Ectodermal cell (in vitro differentiated cells): ENCODE measurements around the gene ANKRD9.
A peak's percentile ranks its signal among the peaks of the same experiment; 100 is the strongest.

Experiments
- H3K27ac ChIP-seq: 2 replicates; pipeline ENCODE4 v1.7.0; 2013; ENCODE audit warnings: mild to moderate bottlenecking, low read depth, low read length; ENCODE audit not compliant: insufficient read depth, poor library complexity, severe bottlenecking
- H3K27me3 ChIP-seq: 2 replicates; pipeline ENCODE4 v1.7.0; 2013; ENCODE audit warnings: mild to moderate bottlenecking, low read length; ENCODE audit not compliant: insufficient read depth, control insufficient read depth, poor library complexity, severe bottlenecking
- H3K36me3 ChIP-seq: one replicate; pipeline ENCODE4 v1.7.0; 2013; ENCODE audit warnings: low read length; ENCODE audit not compliant: control insufficient read depth, insufficient read depth
- H3K4me1 ChIP-seq: one replicate; pipeline ENCODE4 v1.7.0; 2013; ENCODE audit warnings: low read length; ENCODE audit not compliant: control insufficient read depth, insufficient read depth
- H3K4me3 ChIP-seq: 2 replicates; pipeline ENCODE4 v1.7.0; 2013; ENCODE audit warnings: low read depth, low read length, control low read depth; ENCODE audit not compliant: insufficient read depth
- H3K9me3 ChIP-seq: 2 replicates; pipeline ENCODE4 v1.7.0; 2013; ENCODE audit warnings: mild to moderate bottlenecking, low read length, moderate library complexity; ENCODE audit not compliant: control insufficient read depth
- WGBS, 2 experiments: methylation state at CpG; one replicate each; pipeline ENCODE4 v1.1.7; 2013; ENCODE audit warnings: missing lambda C conversion rate in 2 of 2; 5-methylcytosine and 5-hydroxymethylcytosine counted together

ANKRD9 gene

DNA sequence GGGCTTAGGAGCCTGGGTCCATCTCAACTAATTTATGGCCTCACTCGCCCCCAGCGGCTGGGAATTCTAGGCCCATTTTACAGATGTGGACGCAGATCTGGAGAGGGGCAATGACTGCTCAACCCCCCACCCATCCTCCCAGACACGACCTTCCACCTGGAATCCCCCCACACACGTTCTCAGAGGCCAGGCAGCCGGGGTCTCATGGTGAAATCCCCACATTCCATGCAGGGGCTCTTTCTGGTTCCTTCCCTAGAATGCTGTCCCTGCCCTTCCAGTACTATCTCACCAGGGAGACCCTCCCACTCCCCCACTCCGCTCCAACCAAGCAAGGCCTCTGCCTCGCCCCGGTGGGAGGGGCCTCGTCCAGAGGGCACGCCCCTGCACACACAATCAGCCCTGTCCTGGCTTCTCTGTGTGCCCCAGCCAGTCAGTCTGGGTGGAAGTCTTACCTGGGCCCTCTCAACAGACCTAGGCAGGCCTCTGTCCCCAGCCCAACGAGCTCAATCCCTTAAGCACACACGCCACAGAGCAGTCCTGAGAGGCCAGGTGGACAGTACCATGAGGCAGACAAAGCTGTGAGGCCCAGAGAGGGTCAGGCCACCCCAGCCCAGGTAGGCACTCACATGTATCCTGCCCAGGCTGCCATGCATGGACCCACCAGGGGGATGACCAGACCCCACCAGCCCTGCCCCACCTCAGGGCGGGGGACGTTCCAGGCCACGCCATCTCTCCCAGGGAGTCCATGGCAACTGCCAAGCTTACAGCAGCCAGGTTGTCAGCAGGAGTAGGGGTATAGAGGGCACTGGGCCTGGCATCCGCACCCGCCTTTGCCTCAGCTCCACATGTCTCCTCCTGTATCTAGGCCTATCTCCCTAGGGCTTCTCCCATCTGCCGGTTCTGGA, 1.3 kb upstream of the ANKRD9 start:
- Histone ChIP-seq H3K4me1 (peaks cover 33% of the 10 kb centered on the region), H3K4me3 (peak overlapping the region; percentile 64), H3K9me3 (no peaks in the 10 kb centered on the region), H3K27me3 (no peaks in the 10 kb centered on the region), H3K27ac (no peak overlapping the region), H3K36me3 (no peaks in the 10 kb centered on the region)
- WGBS, 2 experiments, result 45 to 49% methylated on average over 19 of the region's 19 CpGs

DNA sequence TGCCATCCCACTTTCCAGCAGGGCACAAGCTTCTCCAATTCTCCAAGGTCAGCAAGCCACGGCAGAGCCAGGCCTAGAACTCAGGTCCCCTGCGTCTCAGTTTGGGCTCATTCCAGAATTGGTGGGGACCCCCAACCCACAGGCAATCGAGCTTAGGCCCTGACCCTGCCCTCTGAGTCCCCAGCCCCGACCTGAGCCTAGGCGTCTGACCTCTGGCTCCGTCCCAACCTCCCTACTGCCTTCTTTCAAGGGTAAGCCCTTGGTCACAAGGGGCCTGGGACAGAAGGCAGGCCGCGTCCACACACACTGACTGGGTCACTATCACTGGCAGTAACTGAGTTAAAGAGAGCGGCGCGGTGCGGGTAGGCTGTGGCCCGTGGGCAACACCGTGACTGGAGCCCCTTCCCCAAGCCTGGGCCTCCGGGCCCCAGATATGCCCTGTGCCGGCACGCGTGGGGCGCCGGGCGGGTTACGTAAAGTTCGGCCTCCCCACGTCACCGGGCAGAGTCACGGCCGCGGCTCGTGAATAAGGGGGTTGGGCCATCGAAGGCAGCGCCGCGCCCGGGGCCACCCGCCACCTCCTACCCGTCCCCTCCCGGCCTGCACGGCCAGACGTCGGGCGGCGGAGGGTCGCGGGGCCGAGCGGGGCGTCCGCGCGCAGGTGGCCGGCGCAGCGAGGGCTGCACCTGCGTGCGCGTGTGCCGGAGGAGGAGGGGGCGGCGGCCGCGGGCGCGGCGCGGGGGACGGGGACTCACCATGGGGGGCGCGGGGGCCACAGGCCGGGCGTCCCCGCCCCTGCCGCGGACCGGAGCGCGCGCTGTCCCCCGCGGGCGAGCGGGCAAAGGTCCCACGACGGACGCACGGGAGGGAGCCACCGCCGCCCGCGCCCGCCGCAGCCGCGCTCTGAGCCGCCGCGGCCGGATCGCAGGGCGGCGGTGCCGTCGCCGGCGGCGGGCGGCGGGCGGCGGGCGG, 516 bp downstream of the ANKRD9 start:
- Histone ChIP-seq H3K4me1 (peaks cover 33% of the 10 kb centered on the region), H3K9me3 (no peaks in the 10 kb centered on the region), H3K4me3 (peak overlapping the region; percentile 64), H3K27me3 (no peaks in the 10 kb centered on the region), H3K36me3 (no peaks in the 10 kb centered on the region), H3K27ac (no peak overlapping the region)
- 3 to 4% methylated on average over 110 of the region's 110 CpGs for WGBS, 2 experiments

DNA sequence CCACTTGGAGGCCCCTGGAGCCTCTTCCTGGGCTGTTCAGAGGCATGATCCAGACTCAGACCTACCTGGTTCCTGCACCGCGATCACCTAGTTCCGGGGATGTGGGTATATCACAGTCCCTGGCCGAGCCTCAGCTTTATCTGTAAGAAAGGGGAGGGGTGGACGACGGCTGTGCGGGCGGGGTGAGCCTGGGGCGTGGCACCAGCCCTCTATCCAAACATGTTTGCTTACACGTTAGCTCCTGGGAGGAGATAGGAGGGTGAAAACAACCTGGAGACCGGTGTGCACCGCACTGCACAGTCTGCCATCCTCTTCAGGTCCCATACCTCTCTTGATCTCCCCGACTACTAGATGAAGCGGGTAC, 1.2 kb downstream of the ANKRD9 start:
- no peaks in the 10 kb centered on the region for H3K27me3 ChIP-seq
- H3K4me3 ChIP-seq, result peak overlapping the region; percentile 64
- H3K27ac ChIP-seq, result no peak overlapping the region
- no peaks in the 10 kb centered on the region for H3K9me3 ChIP-seq
- no peaks in the 10 kb centered on the region for H3K36me3 ChIP-seq
- WGBS, 2 experiments, result 77 to 81% methylated on average over 14 of the region's 14 CpGs
- H3K4me1 ChIP-seq, result peaks cover 33% of the 10 kb centered on the region

DNA sequence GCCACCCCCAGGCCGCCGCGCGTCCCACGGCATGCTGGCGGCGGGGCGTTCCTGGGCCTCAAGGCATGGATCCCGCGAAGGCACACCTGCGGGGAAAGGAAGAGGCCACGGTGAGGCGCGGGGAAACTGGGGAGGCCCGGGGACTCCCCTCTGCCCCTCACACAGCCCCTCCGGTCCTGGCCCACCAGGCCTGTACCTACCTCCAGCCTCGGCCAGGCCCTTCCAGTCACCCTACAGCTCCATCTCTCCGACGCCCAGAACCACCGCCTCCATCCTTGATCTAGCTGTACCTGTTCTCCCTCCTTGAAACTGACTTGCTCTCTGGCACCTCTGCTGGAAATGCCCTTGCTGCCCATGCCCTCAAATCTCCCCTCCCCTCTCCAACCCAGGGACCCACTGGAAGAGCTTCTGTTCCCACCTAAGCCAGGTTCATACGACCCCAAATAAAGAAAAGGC, 1.7 kb downstream of the ANKRD9 start:
- Histone ChIP-seq H3K36me3 (no peaks in the 10 kb centered on the region), H3K9me3 (no peaks in the 10 kb centered on the region), H3K27me3 (no peaks in the 10 kb centered on the region), H3K4me1 (peaks cover 33% of the 10 kb centered on the region), H3K27ac (no peak overlapping the region), H3K4me3 (no peak overlapping the region)
- WGBS, 2 experiments, result 93 to 95% methylated on average over 21 of the region's 21 CpGs

DNA sequence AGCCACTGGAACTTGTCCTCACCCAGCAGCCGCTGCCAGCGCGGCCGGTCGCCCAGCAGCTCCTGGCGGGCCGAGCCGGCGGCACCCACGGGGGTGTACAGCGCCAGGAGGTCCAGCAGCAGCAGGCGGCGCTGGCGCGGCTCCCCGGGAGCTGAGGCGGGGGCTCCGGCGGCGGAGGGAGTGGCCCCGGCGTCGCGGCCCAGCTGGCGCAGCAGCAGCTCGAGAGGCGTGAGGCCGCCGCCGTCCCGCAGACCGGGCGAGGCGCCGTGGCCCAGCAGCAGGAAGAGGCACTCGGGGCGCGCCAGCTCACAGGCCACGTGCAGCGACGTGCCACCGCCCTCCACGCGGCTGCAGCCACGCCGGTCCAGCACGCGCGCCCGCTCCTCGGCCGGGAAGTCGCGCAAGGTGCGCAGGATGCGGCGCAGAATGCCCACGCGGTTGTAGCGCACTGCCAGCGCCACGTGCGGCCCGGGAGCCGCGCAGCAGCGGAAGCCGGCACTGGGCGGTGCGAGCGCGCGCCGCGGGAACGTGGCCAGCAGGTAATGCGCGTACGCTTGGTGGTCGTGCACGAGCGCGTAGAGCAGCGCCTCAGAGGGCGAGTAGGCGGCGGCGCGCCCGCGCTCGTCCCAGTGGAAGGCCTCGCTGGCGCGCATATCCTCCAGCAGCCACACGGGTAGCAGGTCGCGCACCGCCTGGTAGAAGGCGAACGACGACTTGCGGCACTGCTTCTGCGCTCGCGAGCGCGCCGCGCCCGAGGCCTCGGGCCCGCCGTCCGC, 2.3 kb downstream of the ANKRD9 start:
- no peaks in the 10 kb centered on the region for H3K36me3 ChIP-seq
- no peak overlapping the region for H3K27ac ChIP-seq
- no peaks in the 10 kb centered on the region for H3K9me3 ChIP-seq
- WGBS, 2 experiments, result 97% methylated on average over 115 of the region's 115 CpGs
- H3K27me3 ChIP-seq, result no peaks in the 10 kb centered on the region
- H3K4me1 ChIP-seq, result peaks cover 29% of the 10 kb centered on the region
- no peak overlapping the region for H3K4me3 ChIP-seq

DNA sequence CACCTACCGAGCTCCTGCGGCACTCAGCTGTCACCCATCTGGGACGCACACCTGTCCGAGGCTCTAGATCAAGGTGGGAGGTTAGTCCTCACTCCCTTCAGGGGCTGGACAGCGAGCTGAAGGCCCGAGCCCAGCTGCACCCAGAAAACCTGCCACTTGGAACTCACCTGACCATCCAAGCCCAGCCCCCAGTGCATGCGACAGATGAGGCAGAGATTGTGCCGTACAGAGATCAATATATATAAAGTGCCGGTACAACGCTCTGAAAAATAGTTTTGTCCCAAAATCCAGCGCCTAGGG, 3.0 kb downstream of the ANKRD9 start:
- Histone ChIP-seq H3K27me3 (no peaks in the 10 kb centered on the region), H3K27ac (no peak overlapping the region), H3K4me1 (peaks cover 22% of the 10 kb centered on the region), H3K36me3 (no peaks in the 10 kb centered on the region), H3K4me3 (no peak overlapping the region), H3K9me3 (no peaks in the 10 kb centered on the region)
- WGBS, 2 experiments, result 96 to 97% methylated on average over 11 of the region's 11 CpGs

DNA sequence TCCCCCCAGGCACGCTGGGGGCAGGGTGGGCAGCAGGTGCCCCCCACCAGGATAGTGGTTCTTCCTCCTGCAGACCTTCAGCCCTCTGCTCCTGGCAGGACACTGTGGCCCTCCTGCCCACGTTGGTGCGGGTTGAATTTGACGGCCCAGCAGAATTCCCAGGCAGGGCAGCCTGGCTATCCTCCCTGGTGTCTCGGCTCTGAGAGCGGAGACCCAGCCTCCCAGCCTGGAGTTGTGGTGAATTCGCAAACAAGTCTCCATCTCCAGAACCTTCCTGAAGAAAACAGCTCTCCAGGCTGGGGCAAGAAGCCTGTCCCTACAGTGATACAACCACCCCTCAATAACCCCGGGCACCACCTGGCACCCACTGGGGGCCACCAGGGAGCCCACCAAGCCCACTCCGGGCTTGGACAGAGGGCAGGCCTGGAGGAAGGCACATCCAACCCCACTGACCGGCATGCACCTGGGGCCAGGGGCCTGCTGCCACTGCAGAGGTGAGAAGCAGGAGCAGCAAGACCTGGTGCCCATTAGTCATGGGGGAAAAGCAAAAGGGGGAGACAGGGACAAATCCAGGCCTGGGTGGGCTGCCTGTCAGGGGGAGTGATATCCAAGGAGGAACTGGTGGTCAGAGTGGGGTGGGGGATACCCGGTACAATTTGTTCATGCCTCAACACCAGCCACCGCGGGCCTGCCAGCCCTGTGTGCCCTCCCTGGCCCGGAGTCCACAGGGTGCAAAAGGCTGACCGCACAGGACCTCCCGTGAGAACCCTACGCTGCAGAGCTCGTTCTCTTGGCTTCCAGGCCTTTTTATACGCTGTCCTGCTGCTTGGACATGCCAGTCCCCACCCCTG, 3.6 kb downstream of the ANKRD9 start:
- no peaks in the 10 kb centered on the region for H3K27me3 ChIP-seq
- no peaks in the 10 kb centered on the region for H3K9me3 ChIP-seq
- no peak overlapping the region for H3K27ac ChIP-seq
- H3K36me3 ChIP-seq, result no peaks in the 10 kb centered on the region
- H3K4me1 ChIP-seq, result peaks cover 16% of the 10 kb centered on the region
- H3K4me3 ChIP-seq, result no peak overlapping the region
- WGBS, 2 experiments, result 94% methylated on average over 19 of the region's 19 CpGs

DNA sequence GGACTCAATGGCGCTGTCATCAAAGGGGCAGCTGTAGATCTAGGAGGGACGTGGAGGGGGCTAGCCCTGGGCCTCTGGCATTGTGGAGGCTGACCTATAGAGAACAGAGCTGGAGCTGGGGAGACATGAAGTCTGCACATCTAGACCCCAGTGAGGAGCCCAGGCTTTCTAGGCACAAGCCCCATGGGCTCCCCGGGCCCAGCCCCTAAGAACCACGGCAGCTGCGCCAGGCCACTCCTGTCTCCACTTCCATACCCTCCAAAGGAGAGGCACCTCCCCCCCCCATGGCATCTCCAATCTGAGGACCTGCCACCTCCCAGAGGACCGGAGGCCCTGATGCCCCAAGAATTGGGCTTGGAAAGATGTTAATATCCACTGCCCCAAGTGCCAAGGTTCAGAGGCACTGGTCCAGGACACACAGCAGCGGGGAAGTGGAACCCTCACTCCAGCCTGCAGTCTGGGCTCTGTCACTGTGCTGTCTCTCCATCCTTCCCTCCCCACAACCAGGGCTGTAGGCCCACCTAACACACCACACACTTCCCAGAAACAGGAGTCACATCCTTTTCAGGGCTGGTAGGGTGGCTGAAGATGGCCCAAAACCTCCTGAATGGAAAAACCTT, 4.5 kb downstream of the ANKRD9 start:
- Histone ChIP-seq H3K4me3 (no peak overlapping the region), H3K36me3 (no peaks in the 10 kb centered on the region), H3K27ac (no peak overlapping the region), H3K4me1 (peaks cover 8% of the 10 kb centered on the region), H3K9me3 (no peaks in the 10 kb centered on the region), H3K27me3 (no peaks in the 10 kb centered on the region)
- 91 to 93% methylated on average over 7 of the region's 7 CpGs for WGBS, 2 experiments
